Measurements from ENCODE around the gene FGFR1OP2.
"Not testable (repeated sequence)": the region's sequence is repeated elsewhere in the genome, so short reads cannot be mapped to it uniquely, and the experiment has no call there.

FGFR1OP2 gene

DNA sequence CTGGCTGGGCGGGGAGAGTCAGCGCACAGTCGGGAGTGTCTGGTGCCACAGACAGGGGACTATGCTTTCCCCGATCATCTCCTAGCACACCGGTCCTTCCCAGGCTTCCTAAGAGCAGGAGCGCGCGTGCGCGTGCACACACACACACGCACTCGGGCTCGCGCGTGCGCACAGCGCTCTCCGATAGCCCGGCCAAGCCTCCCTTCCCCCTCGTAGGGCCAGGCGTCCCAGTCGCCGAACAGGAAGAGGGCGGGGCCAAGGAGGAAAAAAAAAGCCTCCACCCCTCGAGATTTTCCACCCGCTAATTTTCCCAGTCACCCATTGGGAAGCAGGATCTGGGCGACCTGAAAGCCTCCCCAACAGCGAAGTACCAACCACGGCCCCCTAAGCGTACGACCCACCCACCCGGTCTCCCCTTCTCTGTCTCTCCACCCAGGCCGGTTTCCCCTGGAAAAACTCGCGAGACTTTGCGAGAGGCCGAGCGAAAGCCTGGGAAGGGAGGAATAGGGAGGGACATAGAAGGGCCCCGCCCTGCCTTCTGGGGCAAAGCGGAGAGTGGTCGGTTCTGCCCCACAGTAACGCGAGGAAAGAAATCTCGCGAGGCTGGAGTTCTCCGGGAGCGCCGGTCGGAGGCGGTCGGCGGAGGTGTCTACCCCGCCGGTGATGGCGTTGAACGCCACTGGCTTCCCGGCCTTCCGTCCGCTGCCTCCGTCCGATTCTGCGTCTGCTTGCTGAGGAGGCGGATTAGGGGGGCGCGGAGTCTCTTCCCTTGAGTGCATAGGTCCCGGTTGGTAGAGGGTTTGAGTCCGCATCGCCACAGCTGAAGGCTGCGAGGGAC is at the start of gene FGFR1OP2, which contains the start of gene INTS13:
TSS of gene FGFR1OP2 (plus strand) at position 608 of the 838 bp plus-strand sequence. CDS start 15,689 bp downstream, outside the sequence.
TSS of gene INTS13 (minus strand) at position 119 of the 838 bp plus-strand sequence. CDS start 1,178 bp downstream, outside the sequence.
- peak; percentile 92 for DNase-seq (ENCODE audit: low read depth)

DNA sequence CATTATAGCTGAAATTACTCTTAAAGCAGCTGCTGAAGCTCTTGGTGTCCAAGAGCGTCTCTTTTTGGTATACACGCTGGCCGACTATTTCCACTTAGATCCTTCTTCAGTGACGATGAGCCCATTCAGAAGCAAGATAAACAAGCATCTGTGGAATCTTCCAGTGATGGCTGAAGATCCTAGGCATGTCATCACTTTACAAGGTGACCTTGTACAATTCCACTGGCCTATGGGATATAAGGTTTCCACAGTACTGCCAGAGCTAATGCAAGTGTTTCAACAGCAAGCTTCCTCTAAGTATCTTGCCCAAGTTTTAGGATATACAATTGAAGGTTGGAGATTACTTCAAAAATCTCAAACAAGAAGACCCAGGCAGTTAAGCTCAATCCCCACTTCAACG is 47.5 kb upstream of the FGFR1OP2 start:
- DNase-seq (ENCODE audit: low read depth) = no peak

DNA sequence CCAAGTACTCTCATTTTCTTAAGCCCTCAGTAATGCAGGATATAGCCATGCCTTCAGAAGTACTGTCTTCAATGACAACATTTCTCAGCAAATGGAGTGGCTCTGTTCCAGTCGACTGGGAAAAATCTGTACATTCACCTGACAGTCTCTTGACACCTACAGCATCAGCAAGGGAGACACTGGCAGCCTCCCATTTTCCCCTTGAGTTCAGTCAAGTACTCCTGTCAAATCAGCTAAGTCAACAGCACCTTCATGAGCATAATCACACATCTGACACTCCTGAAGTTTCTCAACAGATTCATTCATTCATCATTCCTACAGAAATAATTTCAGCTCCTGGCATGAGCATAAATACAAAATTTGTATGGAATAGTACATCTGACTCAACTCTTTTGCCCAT is 46.6 kb upstream of the FGFR1OP2 start:
- DNase-seq (ENCODE audit: low read depth) = no peak

- DNase-seq (ENCODE audit: low read depth) = no peak
Observed at GRCh38 chr12:26895672-26896071, 42.6 kb upstream of the FGFR1OP2 start.

DNA sequence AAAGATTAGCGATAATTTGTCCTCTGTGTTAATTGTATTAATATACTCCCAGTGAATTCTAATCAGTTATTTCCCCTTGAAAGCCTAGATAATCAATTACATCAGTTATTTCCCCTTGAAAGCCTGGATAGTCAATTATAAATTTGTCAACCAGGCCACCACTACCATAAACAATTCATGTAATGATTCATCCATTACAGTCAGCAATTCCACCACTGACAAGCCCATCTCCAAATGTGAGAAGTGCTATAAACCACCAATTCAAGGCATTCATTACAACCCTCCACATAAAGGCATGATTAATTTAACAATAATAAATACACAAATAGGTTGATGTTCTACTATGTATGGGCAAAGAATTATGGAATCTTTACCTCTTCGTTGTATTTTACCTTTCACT is 41.4 kb upstream of the FGFR1OP2 start:
- DNase-seq (ENCODE audit: low read depth) = no peak

- not testable (repeated sequence) for DNase-seq (ENCODE audit: low read depth)
Observed at GRCh38 chr12:26903396-26903795, 34.9 kb upstream of the FGFR1OP2 start.

- no peak for DNase-seq (ENCODE audit: low read depth)
Observed at GRCh38 chr12:26906024-26906423, 32.2 kb upstream of the FGFR1OP2 start.

- DNase-seq (ENCODE audit: low read depth) = no peak
Observed at GRCh38 chr12:26906704-26907103, 31.6 kb upstream of the FGFR1OP2 start.

GRCh38 chr12:26918321-26919215 is 19.7 kb upstream of the FGFR1OP2 start:
- DNase-seq (ENCODE audit: low read depth) = no peak

- DNase-seq (ENCODE audit: low read depth) = no peak
Observed at GRCh38 chr12:26919216-26919555, 19.1 kb upstream of the FGFR1OP2 start.

- DNase-seq (ENCODE audit: low read depth) = no peak
Observed at GRCh38 chr12:26921886-26922285, 16.4 kb upstream of the FGFR1OP2 start.

- DNase-seq (ENCODE audit: low read depth) = no peak
Observed at GRCh38 chr12:26928661-26929060, 9.6 kb upstream of the FGFR1OP2 start.

GRCh38 chr12:26929590-26929989 is 8.7 kb upstream of the FGFR1OP2 start:
- no peak for DNase-seq (ENCODE audit: low read depth)

GRCh38 chr12:26935636-26936378 is 2.5 kb upstream of the FGFR1OP2 start:
- DNase-seq (ENCODE audit: low read depth) = no peak

GRCh38 chr12:26936559-26937442 is 1.5 kb upstream of the FGFR1OP2 start:
- no peak for DNase-seq (ENCODE audit: low read depth)

GRCh38 chr12:26937443-26937862 is 817 bp upstream of the FGFR1OP2 start:
- DNase-seq (ENCODE audit: low read depth) = no peak

GRCh38 chr12:26938701-26939062 is 412 bp downstream of the FGFR1OP2 start:
- no peak for DNase-seq (ENCODE audit: low read depth)

GRCh38 chr12:26939192-26939832 is 1.0 kb downstream of the FGFR1OP2 start:
- DNase-seq (ENCODE audit: low read depth) = no peak

DNA sequence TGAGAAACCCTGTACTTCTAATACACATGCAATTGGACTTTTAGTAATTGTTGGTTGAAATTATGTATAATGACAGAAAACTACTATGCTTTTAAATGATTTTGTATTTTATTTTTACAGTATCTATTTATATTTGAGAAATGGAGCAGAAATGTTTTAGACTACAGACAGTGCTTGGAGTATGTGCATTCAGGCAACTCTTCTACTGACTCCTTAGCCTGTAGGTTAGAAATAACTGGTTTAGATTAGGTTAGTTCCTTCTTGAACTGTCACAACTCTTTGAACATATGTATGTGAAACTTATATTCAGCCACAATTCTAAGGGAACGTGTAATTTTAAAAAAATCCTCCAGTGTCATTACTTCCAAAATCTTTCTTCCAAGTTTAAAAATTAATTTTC is 1.7 kb downstream of the FGFR1OP2 start:
- DNase-seq (ENCODE audit: low read depth) = no peak

DNA sequence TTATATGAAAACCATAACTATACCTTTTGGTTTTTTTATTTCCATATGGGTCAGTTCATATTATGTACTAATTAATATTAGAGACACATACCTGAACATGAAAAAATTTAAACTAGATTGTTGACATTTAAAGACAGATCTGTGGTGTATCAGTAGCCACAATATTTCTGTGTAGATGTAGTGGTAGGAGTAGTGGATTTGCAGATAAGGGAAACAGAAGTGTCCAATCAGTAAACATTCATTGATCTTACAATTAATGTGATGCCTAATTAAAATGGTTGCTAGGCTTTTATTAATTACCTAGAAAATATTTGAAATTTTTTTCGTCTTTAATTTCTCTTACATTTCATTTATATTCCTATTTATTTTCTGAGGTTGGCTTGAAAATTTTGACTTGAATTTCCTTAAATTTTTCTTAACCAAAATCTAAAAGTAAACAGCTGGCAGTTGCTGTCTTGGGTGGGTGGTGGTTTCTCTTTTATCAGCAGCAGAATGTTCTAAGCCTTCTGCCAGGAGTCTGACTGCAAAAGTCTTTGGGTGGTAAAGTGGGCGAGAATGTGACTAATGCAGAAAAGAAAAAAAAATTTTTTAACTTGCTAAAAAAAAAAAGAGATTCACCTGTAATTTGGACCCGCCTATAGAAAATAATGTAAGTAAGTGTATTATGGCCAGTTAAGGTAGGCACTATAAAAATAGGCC is 2.4 kb downstream of the FGFR1OP2 start:
- peak; percentile 20 for DNase-seq (ENCODE audit: low read depth)
